ENCODE measurements around the gene TBC1D5.

The TBC1D5 gene

GRCh38 chr3:17194116-17194515 is 548.3 kb downstream of the TBC1D5 start:
- no peak for DNase-seq (ENCODE audit: extremely low read depth in 1 of 2, low read depth in 1 of 2)

- no peak for DNase-seq (ENCODE audit: extremely low read depth in 1 of 2, low read depth in 1 of 2)
Observed at GRCh38 chr3:17192995-17193394, 549.4 kb downstream of the TBC1D5 start.

GRCh38 chr3:17190353-17191078 is 551.9 kb downstream of the TBC1D5 start:
- no peak for DNase-seq (ENCODE audit: extremely low read depth in 1 of 2, low read depth in 1 of 2)

- no peak for DNase-seq (ENCODE audit: extremely low read depth in 1 of 2, low read depth in 1 of 2)
Observed at GRCh38 chr3:17188378-17188777, 554.1 kb downstream of the TBC1D5 start.

GRCh38 chr3:17187589-17188184 is 554.7 kb downstream of the TBC1D5 start:
- no peak for DNase-seq (ENCODE audit: extremely low read depth in 1 of 2, low read depth in 1 of 2)

GRCh38 chr3:17183951-17184550 is 558.4 kb downstream of the TBC1D5 start:
- no peak for DNase-seq (ENCODE audit: extremely low read depth in 1 of 2, low read depth in 1 of 2)

GRCh38 chr3:17182166-17182565 is 560.3 kb downstream of the TBC1D5 start:
- no peak for DNase-seq (ENCODE audit: extremely low read depth in 1 of 2, low read depth in 1 of 2)

GRCh38 chr3:17181413-17181907 is 561.0 kb downstream of the TBC1D5 start:
- DNase-seq (ENCODE audit: extremely low read depth in 1 of 2, low read depth in 1 of 2): no peak

GRCh38 chr3:17179381-17180205 is 562.8 kb downstream of the TBC1D5 start:
- DNase-seq (ENCODE audit: extremely low read depth in 1 of 2, low read depth in 1 of 2): no peak

- no peak for DNase-seq (ENCODE audit: extremely low read depth in 1 of 2, low read depth in 1 of 2)
Observed at GRCh38 chr3:17176757-17177156, 565.7 kb downstream of the TBC1D5 start.

- DNase-seq (ENCODE audit: extremely low read depth in 1 of 2, low read depth in 1 of 2): no peak
Observed at GRCh38 chr3:17175187-17175807, 567.1 kb downstream of the TBC1D5 start.

- no peak for DNase-seq (ENCODE audit: extremely low read depth in 1 of 2, low read depth in 1 of 2)
Observed at GRCh38 chr3:17166369-17166768, 576.1 kb downstream of the TBC1D5 start.

GRCh38 chr3:17162116-17162515 is 580.3 kb downstream of the TBC1D5 start:
- DNase-seq (ENCODE audit: extremely low read depth in 1 of 2, low read depth in 1 of 2): no peak

- no peak for DNase-seq (ENCODE audit: extremely low read depth in 1 of 2, low read depth in 1 of 2)
Observed at GRCh38 chr3:17160597-17160996, 581.8 kb downstream of the TBC1D5 start.

GRCh38 chr3:17158941-17159682 is 583.3 kb downstream of the TBC1D5 start:
- peak in 1 of 2 donors; percentile 18 for DNase-seq (ENCODE audit: extremely low read depth in 1 of 2, low read depth in 1 of 2)

- no peak for DNase-seq (ENCODE audit: extremely low read depth in 1 of 2, low read depth in 1 of 2)
Observed at GRCh38 chr3:17157713-17158112, 584.7 kb downstream of the TBC1D5 start.

GRCh38 chr3:17156864-17157263 is 585.6 kb downstream of the TBC1D5 start:
- DNase-seq (ENCODE audit: extremely low read depth in 1 of 2, low read depth in 1 of 2): no peak

- DNase-seq (ENCODE audit: extremely low read depth in 1 of 2, low read depth in 1 of 2): no peak
Observed at GRCh38 chr3:17155951-17156350, 586.5 kb downstream of the TBC1D5 start.

- DNase-seq (ENCODE audit: extremely low read depth in 1 of 2, low read depth in 1 of 2): no peak
Observed at GRCh38 chr3:17154941-17155340, 587.5 kb downstream of the TBC1D5 start.

- no peak for DNase-seq (ENCODE audit: extremely low read depth in 1 of 2, low read depth in 1 of 2)
Observed at GRCh38 chr3:17154221-17154620, 588.2 kb downstream of the TBC1D5 start.

Measured in stimulated activated CD8-positive, alpha-beta memory T cell treated with anti-CD3 and anti-CD28 coated beads, Interleukin-7, amount 100 ng/mL, for 48 hours (primary cell).